ENCODE data around the gene FDX2.
"Not testable (repeated sequence)": the region's sequence is repeated elsewhere in the genome, so short reads cannot be mapped to it uniquely, and the experiment has no call there.

FDX2 gene

GRCh38 chr19:10284065-10284959, 31.5 kb downstream of the FDX2 start:
- no peak for DNase-seq (ENCODE audit: low read depth)

- no peak for DNase-seq (ENCODE audit: low read depth)
These were observed 32.3 kb downstream of the FDX2 start for GRCh38 chr19:10283301-10284064.

DNA sequence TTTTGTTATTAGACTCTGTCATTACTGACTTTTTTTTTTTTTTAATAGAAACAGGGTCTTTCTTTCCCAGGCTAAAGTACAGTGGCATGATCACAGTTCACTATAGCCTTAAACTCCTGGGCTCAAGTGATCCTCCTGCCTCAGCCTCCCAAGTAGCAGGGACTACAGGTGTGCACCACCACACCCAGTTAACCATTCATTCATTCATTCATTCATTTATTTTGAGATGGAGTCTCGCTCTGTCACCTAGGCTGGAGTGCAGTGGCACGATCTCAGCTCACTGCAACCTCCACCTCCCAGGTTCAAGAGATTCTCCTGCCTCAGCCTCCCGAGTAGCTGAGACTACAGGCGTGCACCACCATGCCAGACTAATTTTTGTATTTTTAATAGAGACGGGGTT, 33.8 kb downstream of the FDX2 start:
- DNase-seq (ENCODE audit: low read depth), result not testable (repeated sequence)

- no peak for DNase-seq (ENCODE audit: low read depth)
These were observed 35.9 kb downstream of the FDX2 start for GRCh38 chr19:10279737-10280442.

- DNase-seq (ENCODE audit: low read depth), result no peak
These were observed 36.9 kb downstream of the FDX2 start for GRCh38 chr19:10278935-10279334.

GRCh38 chr19:10277795-10278589, 37.8 kb downstream of the FDX2 start:
- DNase-seq (ENCODE audit: low read depth), result no peak

GRCh38 chr19:10274589-10274988, 41.2 kb downstream of the FDX2 start:
- no peak for DNase-seq (ENCODE audit: low read depth)

- no peak for DNase-seq (ENCODE audit: low read depth)
These were observed 44.2 kb downstream of the FDX2 start for GRCh38 chr19:10271543-10272086.

DNA sequence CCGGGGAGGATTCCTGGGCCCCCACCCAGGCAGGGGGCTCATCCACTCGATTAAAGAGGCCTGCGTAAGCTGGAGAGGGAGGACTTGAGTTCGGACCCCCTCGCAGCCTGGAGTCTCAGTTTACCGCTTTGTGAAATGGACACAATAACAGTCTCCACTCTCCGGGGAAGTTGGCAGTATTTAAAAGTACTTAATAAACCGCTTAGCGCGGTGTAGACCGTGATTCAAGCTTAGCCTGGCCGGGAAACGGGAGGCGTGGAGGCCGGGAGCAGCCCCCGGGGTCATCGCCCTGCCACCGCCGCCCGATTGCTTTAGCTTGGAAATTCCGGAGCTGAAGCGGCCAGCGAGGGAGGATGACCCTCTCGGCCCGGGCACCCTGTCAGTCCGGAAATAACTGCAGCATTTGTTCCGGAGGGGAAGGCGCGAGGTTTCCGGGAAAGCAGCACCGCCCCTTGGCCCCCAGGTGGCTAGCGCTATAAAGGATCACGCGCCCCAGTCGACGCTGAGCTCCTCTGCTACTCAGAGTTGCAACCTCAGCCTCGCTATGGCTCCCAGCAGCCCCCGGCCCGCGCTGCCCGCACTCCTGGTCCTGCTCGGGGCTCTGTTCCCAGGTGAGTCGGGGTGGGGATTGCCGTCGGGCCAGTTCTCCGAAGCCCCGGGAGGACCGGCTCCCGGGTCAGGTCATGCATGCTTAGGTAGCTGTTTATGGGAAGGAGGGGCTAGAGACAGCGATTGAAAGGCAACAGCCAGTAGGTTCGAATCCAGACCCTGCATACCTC, 45.0 kb downstream of the FDX2 start, which contains the start of gene ICAM1:
ICAM1 (plus strand) TSS at position 505 of the 779 bp plus-strand sequence; CDS start at position 545, 40 bp downstream.
- no peak for DNase-seq (ENCODE audit: low read depth)

GRCh38 chr19:10270180-10270615, 45.6 kb downstream of the FDX2 start:
- no peak for DNase-seq (ENCODE audit: low read depth)

- no peak for DNase-seq (ENCODE audit: low read depth)
These were observed 46.3 kb downstream of the FDX2 start for GRCh38 chr19:10269333-10270179.

- no peak for DNase-seq (ENCODE audit: low read depth)
These were observed 47.7 kb downstream of the FDX2 start for GRCh38 chr19:10268071-10268470.

GRCh38 chr19:10266706-10267105, 49.1 kb downstream of the FDX2 start:
- DNase-seq (ENCODE audit: low read depth), result no peak

DNA sequence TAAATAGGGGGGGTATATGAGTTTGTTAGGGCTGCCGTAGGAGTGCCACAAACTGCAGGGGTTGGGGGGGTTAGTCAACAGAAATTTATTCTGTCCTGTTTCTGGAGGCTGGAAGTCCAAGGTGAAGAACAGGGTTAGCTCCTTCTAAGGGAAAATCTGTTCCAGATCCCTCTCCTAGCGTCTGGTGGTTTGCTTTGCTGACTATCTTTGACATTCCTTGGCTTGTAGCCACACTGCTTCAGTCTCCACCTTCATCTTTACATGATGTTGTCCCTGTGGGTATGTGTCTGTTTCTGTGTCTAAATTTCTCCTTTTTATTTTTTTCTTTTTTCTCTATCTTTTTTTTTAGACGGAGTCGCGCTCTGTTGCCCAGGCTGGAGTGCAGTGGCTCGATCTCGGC, 53.0 kb downstream of the FDX2 start:
- no peak for DNase-seq (ENCODE audit: low read depth)

GRCh38 chr19:10260141-10260584, 55.7 kb downstream of the FDX2 start:
- DNase-seq (ENCODE audit: low read depth), result no peak

All from GM04503 (cell line).